DND-41 (cell line): ENCODE measurements around the gene EMILIN2.

Experiments used
- ATAC-seq: fragments of 200-7000 bp; cut with Tn5 transposase; 3 replicates; pipeline ENCODE4 v1.9.1; 2021; ENCODE audit warnings: low read depth; ENCODE audit not compliant: insufficient read depth
- DNase-seq: peaks from one replicate; pipeline ENCODE4 v3.0.0-alpha.2; 2020
- H2AFZ ChIP-seq: 2 replicates; pipeline ENCODE4 v1.6.0; 2012; ENCODE audit warnings: low read depth, low read length
- H3K27ac ChIP-seq: 2 replicates; pipeline ENCODE4 v1.5.1; 2012; ENCODE audit warnings: low read length, inconsistent platforms
- H3K27me3 ChIP-seq: fragments of 200-600 bp; sonication (generic); 2 replicates; pipeline ENCODE4 v1.6.0; 2012; ENCODE audit warnings: low read length, mild to moderate bottlenecking, inconsistent platforms; ENCODE audit not compliant: insufficient read depth, poor library complexity
- H3K36me3 ChIP-seq: 2 replicates; pipeline ENCODE4 v1.5.1; 2012; ENCODE audit warnings: low read length, inconsistent platforms; ENCODE audit not compliant: insufficient read depth
- H3K4me1 ChIP-seq: 2 replicates; pipeline ENCODE4 v1.5.1; 2012; ENCODE audit warnings: mild to moderate bottlenecking, low read length; ENCODE audit not compliant: insufficient read depth
- H3K4me2 ChIP-seq: 2 replicates; pipeline ENCODE4 v1.6.0; 2012; ENCODE audit warnings: mild to moderate bottlenecking, moderate library complexity, low read length, inconsistent platforms; ENCODE audit not compliant: insufficient read depth
- H3K4me3 ChIP-seq, 2 experiments: fragments of 200-600 bp in 1 of 2; shearing (Covaris generic) in 1 of 2; 2 replicates each; pipeline ENCODE4 v1.5.1; 2012 to 2016; ENCODE audit warnings: inconsistent platforms in 2 of 2, low read length in 2 of 2, mild to moderate bottlenecking in 2 of 2, low read depth in 1 of 2, moderate library complexity in 1 of 2
- H3K79me2 ChIP-seq: 2 replicates; pipeline ENCODE4 v1.6.0; 2012; ENCODE audit warnings: low read length, inconsistent platforms; ENCODE audit not compliant: insufficient read depth
- H3K9ac ChIP-seq: 2 replicates; pipeline ENCODE4 v1.6.0; 2012; ENCODE audit warnings: low read depth, mild to moderate bottlenecking, inconsistent platforms, low read length, moderate library complexity
- H3K9me3 ChIP-seq: 2 replicates; pipeline ENCODE4 v1.5.1; 2012; ENCODE audit warnings: low read length, moderate library complexity, mild to moderate bottlenecking, inconsistent platforms; ENCODE audit not compliant: insufficient read depth, severe bottlenecking
- H4K20me1 ChIP-seq: 2 replicates; pipeline ENCODE4 v1.6.0; 2012; ENCODE audit warnings: low read length; ENCODE audit not compliant: insufficient read depth
- EZH2 ChIP-seq: IDR thresholded peaks from 3 replicates; pipeline ENCODE4 v1.6.1; 2012; ENCODE audit warnings: borderline replicate concordance, low read depth, mild to moderate bottlenecking, moderate library complexity, low read length, inconsistent platforms; ENCODE audit not compliant: severe bottlenecking
- TF ChIP-seq, protein P1 (sequence below): IDR thresholded peaks from 2 replicates; pipeline ENCODE4 v1.5.1; 2012; ENCODE audit warnings: borderline replicate concordance, low read length, moderate library complexity, mild to moderate bottlenecking; ENCODE audit not compliant: poor library complexity, severe bottlenecking; ENCODE audit errors: extremely low read depth

Gene EMILIN2

DNA sequence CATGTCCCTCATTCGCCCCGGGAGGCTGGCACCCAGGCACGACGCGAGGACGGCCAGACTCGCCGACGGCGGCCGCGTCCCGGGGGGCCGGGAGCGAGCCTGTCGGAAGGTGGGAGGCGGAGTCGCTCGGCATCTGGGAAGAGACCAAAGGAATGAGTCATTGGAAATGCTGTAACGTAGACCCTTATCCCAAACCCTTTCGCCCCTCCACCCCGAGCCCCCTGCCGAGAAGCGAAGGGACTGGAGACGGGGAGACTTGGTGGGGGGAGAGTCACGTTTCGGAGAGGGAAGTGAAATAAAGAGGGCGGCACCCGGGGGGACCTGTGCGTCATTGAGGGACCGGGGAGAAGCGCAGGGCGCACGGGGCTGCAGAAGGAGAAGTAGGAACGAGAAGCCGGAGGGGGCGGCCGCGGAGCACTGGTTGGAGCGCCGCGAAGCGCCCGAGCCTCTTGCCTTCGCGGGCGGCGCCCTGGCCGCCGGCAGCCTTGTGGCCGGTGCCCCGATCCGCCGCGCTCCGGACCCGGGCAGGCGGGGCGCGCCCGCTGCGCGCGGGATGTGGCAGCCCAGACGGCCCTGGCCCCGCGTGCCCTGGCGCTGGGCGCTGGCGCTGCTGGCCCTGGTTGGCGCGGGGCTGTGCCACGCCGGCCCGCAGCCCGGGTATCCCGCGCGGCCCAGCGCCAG lies at the start of gene EMILIN2:
EMILIN2 (plus strand) TSS at position 371 of the 681 bp plus-strand sequence; CDS start at position 554, 183 bp downstream.
- Histone ChIP-seq H2AFZ (no peak within 1 kb of the TSS), H4K20me1 (no peaks in the 10 kb centered on the region), H3K27ac (no peak within 1 kb of the TSS), H3K27me3 (peaks cover 24% of the 10 kb centered on the region), H3K36me3 (no peaks in the 10 kb centered on the region), H3K79me2 (no peaks in the 10 kb centered on the region), H3K4me3 (no peak within 1 kb of the TSS), H3K4me2 (no peak within 1 kb of the TSS), H3K4me1 (no peaks in the 10 kb centered on the region), H3K9ac (no peak within 1 kb of the TSS), H3K9me3 (no peaks in the 10 kb centered on the region)
- ATAC-seq (no peak), DNase-seq (no peak)
- TF ChIP-seq, protein P1, sequence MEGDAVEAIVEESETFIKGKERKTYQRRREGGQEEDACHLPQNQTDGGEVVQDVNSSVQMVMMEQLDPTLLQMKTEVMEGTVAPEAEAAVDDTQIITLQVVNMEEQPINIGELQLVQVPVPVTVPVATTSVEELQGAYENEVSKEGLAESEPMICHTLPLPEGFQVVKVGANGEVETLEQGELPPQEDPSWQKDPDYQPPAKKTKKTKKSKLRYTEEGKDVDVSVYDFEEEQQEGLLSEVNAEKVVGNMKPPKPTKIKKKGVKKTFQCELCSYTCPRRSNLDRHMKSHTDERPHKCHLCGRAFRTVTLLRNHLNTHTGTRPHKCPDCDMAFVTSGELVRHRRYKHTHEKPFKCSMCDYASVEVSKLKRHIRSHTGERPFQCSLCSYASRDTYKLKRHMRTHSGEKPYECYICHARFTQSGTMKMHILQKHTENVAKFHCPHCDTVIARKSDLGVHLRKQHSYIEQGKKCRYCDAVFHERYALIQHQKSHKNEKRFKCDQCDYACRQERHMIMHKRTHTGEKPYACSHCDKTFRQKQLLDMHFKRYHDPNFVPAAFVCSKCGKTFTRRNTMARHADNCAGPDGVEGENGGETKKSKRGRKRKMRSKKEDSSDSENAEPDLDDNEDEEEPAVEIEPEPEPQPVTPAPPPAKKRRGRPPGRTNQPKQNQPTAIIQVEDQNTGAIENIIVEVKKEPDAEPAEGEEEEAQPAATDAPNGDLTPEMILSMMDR, result no peak
- TF ChIP-seq EZH2, result no peak

- H3K4me1 ChIP-seq, result no peaks in the 10 kb centered on the region
- no peaks in the 10 kb centered on the region for H3K27me3 ChIP-seq
- ATAC-seq (no peak), DNase-seq (no peak)
- H3K9ac ChIP-seq, result no peak overlapping the region
- no peaks in the 10 kb centered on the region for H3K9me3 ChIP-seq
- no peak overlapping the region for H2AFZ ChIP-seq
- no peak overlapping the region for H3K27ac ChIP-seq
- no peaks in the 10 kb centered on the region; the same call in 1 of the 2 replicates for H3K79me2 ChIP-seq
- H3K4me3 ChIP-seq, result no peak overlapping the region
- no peak overlapping the region for H3K4me2 ChIP-seq
- TF ChIP-seq, protein P1, result no peak
- TF ChIP-seq EZH2, result no peak
- H3K36me3 ChIP-seq, result peaks cover 81% of the 10 kb centered on the region
- no peaks in the 10 kb centered on the region for H4K20me1 ChIP-seq
Measured at GRCh38 chr18:2797951-2798350, 48.9 kb upstream of the EMILIN2 start.

- Histone ChIP-seq H3K27ac (no peak overlapping the region), H3K9ac (no peak overlapping the region), H3K4me1 (no peaks in the 10 kb centered on the region), H3K36me3 (peaks cover 78% of the 10 kb centered on the region), H3K4me2 (no peak overlapping the region), H3K9me3 (no peaks in the 10 kb centered on the region), H3K27me3 (no peaks in the 10 kb centered on the region), H3K79me2 (no peaks in the 10 kb centered on the region), H3K4me3 (no peak overlapping the region), H2AFZ (no peak overlapping the region), H4K20me1 (no peaks in the 10 kb centered on the region)
- no peak for DNase-seq
- TF ChIP-seq, protein P1, result no peak
- TF ChIP-seq EZH2, result no peak
- ATAC-seq, result no peak
Measured at GRCh38 chr18:2799369-2799768, 47.4 kb upstream of the EMILIN2 start.
